HG02973 (cell line): ENCODE data around the gene CD38.
"Not testable (repeated sequence)": the region's sequence is repeated elsewhere in the genome, so short reads cannot be mapped to it uniquely, and the experiment has no call there.

ENCODE experiments used
- ATAC-seq: cut with Tn5 transposase; IDR thresholded peaks from one replicate; pipeline ENCODE4 v1.9.1; 2021; ENCODE audit warnings: moderate library complexity; ENCODE audit not compliant: unreplicated experiment

The CD38 gene

DNA sequence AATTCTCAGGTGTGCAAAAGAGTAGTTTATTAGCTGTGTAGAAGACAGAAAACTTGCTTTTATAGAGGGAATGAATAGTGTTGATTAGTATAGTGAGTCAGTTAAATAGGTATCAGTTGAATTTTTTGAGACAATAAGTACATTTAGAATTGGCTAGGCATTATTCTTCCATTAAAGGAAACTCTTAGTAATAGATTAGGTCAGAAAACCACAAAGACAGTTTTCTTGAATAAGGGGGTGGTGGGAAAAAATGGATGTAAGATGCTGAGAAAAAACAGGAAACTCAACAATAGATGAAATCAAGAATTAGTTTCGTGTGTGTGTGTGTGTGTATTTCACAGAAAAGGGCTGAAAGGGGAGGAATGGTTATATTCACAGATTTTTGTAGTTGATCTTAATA lies 16.8 kb downstream of the CD38 start:
- no peak for ATAC-seq

DNA sequence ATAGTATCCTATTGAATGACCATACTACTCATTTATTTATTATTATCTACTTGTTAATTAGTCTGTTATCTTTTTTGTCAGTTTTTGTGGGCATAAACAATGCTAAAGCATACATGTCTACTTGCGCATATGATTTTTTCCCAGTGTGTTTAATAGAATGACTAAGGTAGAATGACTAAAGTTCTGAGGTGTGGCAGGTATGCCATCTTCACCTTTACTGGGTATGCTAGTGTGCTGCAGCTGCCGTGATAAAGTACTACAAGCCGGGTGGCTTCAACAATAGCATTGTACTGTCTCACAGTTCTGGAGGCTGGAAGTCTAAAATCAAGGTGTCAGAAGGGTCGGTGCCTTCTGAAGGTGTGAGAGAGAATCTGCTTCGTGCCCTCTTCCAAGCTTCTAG lies 19.2 kb downstream of the CD38 start:
- ATAC-seq = no peak

DNA sequence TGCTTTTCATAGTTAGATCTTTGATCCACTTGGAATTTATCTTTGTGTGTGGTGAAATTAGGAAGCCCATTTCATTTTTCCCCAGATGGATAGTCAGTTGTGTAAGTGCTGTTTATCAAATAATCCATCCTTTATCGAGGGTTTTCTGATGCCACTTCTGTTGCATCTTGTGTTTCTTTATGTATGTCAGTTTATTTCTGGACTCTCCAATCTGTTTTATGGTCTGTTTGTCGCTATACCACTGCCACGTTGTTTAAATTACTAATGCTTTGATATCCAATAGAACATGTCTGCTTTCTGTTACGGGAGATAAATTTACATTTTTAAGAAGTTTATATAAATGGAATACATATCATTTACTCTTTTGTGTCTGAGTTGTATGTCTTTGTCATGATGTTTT lies 21.0 kb downstream of the CD38 start:
- no peak for ATAC-seq

DNA sequence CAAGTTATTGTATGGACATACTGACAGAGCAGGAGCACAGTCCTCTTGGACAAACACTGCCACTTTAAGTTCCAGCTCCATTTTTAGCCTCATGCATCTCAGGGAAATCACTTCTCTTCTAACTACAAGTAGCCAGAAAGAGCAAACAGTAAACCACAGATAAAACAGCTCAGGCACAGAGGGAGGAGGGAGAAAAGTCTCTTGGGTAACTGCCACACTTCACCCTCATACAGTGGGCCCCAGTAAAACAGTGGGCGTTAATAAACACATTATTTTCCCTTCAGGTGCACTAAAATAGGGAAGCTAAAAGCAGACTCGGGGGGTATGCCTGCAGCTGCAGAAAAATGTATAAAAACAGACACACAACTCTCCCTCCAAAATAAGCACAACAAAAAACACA lies 21.6 kb downstream of the CD38 start:
- no peak for ATAC-seq

DNA sequence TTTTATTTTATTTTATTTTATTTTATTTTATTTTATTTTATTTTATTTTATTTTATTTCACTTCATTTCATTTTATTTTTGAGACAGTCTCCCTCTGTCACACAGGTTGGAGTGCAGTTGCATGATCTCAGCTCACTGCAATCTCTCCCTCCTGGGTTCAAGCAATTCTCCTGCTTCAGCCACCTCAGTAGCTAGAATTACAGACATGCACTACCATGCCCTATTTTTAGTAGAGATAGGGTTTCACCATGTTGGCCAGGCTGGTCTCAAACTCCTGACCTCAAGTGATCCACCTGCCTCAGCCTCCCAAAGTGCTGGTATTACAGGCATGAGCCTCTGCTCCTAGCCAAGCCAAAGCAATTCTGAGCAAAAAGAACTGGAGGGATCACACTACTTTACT lies 24.4 kb downstream of the CD38 start:
- ATAC-seq = not testable (repeated sequence)

DNA sequence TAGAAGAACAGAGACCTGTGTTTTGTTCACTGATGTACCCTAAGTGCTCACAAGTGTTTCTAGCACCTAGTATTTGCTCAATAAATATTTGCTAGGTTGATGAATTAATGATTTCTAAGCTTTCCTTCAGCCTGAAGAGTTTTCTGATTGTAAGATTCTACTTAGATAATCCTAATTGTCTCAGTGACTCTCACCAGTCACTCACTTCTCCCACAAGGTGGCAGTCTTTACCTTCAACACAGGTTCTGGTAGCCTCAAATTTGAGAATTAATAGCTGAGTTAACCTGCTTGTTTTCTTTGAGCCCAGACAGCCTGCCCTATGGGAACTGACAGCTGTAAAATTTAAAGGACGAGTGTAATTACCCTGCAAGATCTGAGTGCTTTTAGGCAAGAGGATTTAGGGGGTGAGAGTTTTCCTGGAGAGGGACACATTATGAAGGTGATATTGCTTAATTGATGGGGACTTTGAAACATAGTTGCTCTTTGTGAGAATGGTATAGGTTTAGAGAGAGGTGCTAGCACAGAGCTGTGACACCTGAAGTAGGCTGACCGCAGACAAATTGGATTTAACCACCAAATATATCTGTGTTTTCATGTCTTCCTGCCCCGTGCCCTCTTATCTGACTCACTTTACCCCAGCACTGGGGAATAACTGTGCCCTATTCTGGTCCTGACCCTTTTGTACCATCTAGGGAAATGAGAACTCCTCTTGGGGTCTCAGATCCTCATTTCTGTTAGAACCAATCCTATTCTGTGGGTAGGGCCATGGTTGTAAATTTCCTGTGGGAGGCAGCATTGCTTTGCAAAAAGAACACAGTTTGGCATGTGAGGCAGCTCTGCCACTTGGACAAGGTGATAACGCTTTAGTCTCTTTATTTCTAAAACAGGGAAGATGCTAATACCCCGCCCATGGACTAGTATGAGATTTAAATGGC lies 27.7 kb downstream of the CD38 start:
- peak; percentile 37 for ATAC-seq

DNA sequence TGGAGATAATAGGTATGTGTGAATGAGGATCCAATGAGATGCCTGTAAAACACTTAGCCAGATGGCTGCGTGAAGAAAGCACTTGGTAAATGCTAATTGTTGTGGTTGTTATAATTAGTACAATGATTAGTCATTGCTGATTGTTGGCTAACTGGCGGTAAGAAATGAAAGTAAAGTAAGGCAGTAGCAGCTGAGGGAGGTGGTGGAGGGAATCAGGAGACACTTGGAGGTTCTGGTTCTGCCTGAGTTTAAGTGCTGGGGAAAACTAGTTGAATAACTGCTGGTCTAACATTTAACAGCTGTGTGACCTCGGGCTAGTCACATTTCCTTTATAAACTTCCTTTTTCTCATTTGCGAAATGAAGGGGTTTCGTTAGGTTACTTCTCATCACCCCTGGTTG lies 30.9 kb downstream of the CD38 start:
- ATAC-seq = peak; percentile 72

DNA sequence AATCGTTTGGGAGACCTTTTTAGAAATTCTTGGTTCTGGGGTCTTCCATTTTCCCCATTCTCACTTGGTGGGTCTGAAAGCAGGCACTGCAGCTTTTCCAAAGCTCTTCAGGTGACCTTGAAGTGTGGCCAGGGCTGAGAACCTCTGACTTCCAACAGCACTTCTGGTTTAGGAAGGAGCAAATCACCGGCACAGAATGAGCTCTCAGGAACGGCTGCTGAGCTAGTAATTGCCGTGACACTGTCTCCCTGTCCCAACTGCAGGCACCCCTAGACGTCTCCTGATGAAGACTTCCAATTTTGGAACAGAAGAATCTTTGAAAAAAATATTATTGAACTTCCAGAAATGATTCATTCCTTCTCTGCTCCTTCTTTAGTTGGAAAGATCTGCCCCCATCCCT lies 31.3 kb downstream of the CD38 start:
- ATAC-seq = peak; percentile 0

DNA sequence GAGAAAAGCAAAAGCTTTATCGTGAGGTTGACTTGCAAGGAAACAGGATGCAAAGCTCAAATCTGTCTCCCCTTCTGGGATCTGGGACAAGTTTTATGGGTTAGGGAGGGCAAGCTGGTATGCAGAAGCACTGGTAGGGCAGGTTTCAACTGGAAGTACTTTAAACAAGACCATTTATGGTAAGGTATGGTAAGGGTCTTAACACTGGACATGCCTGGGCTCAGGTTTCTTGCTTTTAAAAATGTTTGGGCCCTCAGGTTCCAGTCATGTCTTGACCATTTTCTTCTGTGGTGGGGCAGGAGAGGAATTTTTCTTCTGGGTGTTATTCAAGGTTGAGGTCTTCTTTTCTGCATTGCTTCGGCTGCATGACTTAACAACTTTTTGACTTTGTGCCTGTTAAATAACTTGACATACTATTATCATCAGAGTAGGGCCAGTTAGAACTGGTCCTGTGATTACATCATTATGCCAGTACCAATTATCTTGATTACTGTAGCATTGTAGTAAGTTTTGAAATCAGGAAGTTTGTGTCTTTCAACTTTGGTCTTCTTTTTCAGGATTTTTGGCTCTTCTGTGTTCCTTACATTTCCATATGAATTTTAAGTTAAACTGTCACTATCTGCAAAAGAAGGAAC lies 33.7 kb downstream of the CD38 start:
- ATAC-seq = no peak

DNA sequence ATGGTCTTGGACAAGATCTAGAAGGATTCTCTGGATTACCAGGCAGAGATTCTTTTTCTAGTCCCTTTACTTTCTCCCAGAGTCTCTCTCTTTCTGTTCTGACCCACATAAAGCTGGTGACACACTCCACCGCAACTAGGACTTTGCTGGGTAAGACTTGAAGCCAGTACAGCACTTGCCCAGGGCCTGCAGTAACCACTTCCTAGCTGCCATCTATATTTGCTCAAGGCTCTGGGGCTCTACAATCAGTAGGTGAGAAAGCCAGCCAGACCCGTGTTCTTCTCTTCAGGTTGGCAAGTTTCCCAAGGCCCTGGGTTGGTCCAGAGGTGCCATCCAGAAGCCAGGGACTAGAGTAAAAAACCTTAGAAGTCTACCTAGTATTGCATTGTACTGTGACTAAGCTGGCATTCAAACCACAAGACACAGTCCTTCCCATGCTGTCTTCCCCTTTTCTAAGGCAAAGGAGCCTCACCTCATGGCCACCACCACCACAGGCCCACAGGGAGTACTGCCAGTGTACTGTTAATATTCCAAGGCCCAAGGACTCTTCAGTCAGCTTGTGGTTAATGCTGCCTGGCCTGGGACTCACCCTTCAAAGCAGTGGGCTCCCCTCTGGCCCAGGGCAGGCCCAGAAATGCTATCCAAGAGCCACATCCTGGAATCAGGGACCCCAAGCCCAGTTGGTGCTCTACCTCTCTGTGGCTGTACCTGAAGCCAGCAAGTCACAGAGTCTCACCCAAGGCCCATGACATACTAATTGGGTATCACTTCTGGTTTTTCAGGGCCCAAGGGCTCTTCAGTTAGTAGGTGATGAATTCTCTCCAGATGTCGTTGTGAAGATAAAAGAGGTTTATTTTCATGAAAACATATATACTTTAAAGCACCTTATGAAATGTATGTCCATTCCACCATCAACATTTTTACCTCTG lies 54.7 kb downstream of the CD38 start:
- ATAC-seq = peak; percentile 50

DNA sequence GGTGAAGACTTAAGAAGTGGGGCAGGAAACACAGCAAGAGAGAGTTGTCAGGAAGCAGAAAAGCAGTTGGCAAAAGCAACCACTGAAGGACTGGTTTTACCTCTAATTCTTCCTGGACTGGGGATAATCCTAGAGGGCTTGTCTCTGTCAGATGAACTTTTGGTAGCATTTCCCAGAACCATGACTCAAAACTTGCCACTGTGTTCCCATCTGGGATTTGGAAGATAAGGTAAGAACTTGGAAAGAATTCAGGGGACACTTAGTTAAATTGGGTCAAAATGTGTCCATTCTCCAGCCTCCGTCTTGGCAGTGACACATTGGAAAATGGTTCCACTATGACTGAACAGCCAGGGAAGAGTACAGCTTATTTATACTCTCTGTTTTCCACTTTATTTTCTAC lies 55.7 kb downstream of the CD38 start:
- no peak for ATAC-seq

DNA sequence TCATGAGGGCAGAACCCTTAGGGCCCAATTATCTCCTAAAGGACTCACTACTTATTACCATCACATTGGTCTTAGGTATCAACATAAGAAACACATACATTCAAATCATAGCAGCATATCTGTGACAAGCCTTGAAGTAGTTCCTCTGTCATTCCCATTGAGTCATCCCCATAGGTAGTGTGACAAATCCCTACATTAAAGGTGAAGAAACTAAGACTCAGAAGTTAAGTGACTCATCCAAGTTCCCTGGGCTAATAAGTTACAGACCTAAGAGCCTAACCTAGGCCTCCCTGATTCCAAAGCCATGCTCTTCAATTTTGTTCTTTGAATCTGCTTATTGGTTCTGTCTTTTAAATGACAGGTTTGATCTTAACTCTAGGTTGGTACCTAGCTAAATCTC lies 58.2 kb downstream of the CD38 start:
- peak; percentile 56 for ATAC-seq

DNA sequence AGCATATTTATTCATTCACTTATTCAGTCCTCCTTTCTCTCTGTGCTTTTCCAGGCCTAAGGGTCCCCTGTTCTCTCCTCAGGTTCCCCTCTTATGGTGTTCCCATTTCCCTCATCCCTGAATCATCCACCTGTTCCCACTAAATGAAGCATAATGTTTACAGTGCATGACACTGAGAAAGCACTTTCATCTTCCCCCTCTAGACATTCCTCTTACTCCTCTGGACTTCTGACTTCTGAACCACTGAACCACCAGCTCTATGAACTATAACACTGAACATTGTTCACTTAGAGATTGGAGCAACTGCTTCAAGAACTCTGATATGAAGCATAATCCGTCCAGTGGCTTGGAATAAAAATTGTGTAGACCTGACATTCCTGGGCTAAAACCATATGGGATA lies 59.5 kb downstream of the CD38 start:
- ATAC-seq = no peak

DNA sequence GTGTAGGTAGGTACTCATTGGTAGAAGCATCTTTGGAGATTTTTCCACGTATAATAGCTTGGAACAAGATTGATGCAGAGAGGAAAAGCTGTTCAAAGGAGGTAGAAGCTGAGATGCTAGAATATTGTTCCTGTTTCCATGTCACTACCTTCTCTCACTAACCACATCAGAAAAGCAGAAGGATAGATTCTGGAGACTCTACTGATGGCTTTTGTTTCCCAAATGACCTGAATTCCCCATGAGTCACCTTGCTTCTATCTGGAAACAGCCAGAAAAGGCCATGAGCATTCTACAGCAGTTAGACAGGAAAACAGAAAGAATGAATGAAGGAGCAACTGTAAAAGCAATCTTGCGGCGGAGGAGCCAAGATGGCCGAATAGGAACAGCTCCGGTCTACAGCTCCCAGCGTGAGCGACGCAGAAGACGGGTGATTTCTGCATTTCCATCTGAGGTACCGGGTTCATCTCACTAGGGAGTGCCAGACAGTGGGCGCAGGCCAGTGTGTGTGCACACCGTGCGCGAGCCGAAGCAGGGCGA lies 63.1 kb downstream of the CD38 start:
- ATAC-seq = not testable (repeated sequence)

DNA sequence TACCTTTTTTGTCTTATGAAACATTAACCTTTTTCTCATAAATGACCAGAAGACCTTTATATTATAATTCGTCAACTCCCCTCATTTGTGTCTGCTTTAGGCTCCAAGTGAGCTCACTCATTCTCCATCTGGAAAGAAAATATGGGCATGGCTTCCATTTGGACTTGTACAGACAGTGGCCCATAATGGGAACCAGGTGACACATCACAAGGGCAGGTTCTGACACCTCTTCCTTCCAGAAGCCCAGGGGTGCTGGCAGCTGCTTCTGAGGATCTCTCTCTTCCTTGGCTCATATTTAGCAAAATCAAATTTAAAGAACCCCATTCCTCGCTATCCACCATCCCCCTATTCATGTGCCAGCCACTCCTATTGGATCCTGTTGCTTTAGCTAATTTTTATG lies 69.6 kb downstream of the CD38 start:
- ATAC-seq = no peak

DNA sequence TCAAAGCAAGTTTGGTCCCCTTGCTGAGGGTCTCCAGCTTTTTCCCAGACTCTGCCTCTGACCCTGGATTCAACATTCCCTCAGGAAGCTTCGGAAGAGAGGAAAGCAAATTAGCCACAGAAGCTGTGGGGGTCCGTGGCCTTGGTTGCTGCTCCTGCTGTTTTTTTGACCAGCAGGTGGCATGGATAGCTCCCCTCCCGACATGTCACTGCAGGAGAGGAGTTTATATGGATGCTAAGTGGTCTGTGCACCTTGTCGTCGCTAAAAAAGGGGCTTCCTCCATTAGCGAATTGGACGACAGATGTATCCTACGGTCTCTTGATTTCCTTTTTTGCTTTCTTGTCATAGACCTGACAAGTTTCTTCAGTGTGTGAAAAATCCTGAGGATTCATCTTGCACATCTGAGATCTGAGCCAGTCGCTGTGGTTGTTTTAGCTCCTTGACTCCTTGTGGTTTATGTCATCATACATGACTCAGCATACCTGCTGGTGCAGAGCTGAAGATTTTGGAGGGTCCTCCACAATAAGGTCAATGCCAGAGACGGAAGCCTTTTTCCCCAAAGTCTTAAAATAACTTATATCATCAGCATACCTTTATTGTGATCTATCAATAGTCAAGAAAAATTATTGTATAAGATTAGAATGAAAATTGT lies 70.2 kb downstream of the CD38 start:
- no peak for ATAC-seq

DNA sequence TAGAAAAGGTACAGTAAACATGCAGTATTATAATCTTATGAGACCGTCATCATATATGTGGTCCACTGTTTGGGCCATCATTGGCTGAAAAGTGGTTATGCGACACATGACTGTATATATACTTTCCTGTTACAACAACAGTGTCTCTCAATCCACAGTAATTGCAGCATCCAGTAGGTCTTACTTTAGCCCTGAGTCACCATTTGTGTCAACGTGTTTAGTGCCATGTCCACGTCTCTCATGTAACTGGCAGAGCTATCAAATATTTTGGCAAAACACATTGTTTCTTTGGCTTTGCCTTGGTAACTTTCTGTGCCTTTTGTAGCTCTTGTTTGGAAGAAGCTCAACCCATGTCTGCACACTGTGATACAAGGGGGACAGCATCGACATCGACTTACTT lies 73.8 kb downstream of the CD38 start:
- no peak for ATAC-seq

DNA sequence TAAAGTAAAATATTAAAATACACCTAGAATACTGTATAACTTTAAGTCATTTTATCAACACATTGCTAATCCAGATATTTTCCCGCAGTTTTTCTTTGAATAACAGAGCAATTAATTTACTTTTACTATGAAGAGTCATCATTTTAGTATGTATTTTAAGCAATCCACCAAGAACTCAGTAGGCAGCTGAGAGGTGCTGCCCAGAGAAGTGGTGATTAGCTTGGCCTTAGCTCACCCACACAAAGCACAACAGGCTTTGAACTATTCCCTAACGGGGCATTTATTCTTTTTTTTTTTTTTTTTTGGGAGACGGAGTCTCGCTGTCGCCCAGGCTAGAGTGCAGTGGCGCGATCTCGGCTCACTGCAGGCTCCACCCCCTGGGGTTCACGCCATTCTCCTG lies 74.4 kb downstream of the CD38 start:
- no peak for ATAC-seq

DNA sequence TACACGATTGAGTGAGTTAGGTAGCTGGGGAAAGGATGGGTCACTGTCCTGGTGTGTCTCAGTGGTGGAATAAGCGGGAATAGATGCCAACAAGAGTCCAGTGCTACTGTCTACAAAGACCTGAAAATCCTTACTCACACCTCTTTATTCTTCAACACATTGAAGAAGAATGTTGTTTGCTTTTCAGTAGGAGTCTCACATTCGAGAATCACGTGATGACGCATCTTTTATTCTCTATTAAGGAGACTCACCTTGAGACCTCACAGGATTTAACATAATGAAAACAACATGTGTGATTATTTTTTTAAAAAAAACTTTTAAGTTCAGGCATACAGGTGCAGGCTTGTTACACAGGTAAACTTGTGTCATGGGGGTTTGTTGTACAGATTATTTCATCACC lies 75.2 kb downstream of the CD38 start:
- ATAC-seq = no peak

DNA sequence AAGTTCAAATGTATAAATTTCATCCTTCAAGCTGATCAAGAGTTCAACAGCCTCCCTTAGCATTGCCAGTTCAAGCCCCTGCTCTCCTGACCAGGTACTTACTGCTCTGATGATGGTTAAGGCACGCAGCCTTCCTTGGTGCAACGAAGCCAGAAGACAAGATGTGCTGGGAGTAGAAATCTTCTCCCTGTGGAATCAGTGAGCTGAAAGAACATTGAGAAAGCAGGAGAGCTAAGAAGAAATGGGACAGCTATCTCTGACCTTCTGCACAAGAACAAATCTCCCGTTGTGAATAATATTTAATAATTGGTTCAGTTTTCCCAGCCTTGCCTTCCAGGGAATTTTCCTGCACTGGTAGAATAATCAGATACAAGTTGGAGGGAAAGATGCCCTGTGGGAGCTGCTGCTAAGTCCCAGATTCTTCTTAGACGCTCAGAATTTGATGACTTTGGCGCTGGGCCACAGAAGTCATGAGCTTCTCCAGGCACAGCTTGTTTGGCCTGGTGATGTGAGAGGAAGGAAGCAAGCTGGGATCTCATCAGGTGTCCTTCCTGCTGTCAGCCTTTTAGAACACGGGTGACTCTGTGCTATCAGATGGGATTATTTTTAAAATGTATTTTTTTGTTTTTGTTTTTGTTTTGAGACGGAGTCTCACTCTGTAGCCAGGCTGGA lies 77.8 kb downstream of the CD38 start:
- no peak for ATAC-seq
